ENCODE results near the gene TXN2. TPM values are rescaled to one million over a fixed set of nuclear protein-coding genes. Genes with fewer than 3 reads are reported as not detected.

Gene TXN2
- total RNA-seq, 1 donor = 17.4 TPM

DNA sequence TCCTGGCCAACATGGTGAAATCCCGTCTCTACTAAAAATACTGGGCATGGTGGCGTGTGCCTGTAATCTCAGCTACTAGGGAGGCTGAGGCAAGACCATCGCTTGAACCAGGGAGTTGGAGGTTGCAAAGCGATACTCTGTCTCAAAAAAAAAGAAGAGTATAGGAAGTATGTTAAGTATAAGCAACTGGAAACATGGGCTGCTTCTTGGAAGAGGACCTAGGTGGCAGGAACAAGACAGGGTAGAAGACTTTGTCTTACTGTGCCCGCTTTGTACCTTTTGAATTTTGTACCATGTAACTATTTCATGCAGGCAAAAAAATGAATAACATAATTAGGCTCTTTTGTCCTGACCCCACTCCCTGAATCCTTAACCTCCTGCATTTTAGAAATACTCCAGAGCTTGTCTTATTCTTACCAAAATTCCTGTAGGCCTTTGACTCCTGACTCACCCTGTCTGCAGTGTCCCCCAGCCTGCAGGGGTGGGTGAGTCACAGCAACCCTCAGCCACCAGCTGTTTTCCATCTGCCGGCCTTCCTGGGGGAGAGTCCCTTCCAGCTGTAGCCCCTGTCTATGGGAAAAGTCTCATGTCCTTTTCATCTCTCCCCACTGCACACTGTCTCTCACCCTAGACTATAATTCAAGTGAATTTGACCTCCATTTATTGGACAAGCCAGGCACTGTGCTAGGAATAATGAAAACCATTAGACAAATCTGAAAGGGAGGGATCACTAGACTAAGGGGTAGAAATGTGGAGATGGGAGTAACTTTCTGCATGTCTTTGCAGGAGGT, 41.8 kb downstream of the TXN2 start:
- H3K36me3 ChIP-seq (ENCODE audit: insufficient read depth, low read length) = no peaks in the 10 kb centered on the region
- H3K27ac ChIP-seq (ENCODE audit: low read depth, low read length) = peak overlapping the region; percentile 68
- H3K4me3 ChIP-seq (ENCODE audit: insufficient read depth, low read length) = no peak overlapping the region
- peak overlapping the region; percentile 43 for H3K4me2 ChIP-seq (ENCODE audit: insufficient read depth, low read length)
- H2AFZ ChIP-seq (ENCODE audit: low read length) = no peak overlapping the region
- no peaks in the 10 kb centered on the region for H4K20me1 ChIP-seq (ENCODE audit: insufficient read depth, low read length)
- H3K9me3 ChIP-seq (ENCODE audit: low read depth, low read length) = no peaks in the 10 kb centered on the region
- no peaks in the 10 kb centered on the region for H3K79me2 ChIP-seq (ENCODE audit: insufficient read depth, low read length)
- H3K4me1 ChIP-seq (ENCODE audit: insufficient read depth, low read length) = peaks cover 24% of the 10 kb centered on the region
- TF ChIP-seq, protein P1, sequence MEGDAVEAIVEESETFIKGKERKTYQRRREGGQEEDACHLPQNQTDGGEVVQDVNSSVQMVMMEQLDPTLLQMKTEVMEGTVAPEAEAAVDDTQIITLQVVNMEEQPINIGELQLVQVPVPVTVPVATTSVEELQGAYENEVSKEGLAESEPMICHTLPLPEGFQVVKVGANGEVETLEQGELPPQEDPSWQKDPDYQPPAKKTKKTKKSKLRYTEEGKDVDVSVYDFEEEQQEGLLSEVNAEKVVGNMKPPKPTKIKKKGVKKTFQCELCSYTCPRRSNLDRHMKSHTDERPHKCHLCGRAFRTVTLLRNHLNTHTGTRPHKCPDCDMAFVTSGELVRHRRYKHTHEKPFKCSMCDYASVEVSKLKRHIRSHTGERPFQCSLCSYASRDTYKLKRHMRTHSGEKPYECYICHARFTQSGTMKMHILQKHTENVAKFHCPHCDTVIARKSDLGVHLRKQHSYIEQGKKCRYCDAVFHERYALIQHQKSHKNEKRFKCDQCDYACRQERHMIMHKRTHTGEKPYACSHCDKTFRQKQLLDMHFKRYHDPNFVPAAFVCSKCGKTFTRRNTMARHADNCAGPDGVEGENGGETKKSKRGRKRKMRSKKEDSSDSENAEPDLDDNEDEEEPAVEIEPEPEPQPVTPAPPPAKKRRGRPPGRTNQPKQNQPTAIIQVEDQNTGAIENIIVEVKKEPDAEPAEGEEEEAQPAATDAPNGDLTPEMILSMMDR (IDR thresholded peaks at IDR 0.05; ENCODE audit: extremely low read depth, low read depth, low read length) = no peak
- peak; percentile 99 for DNase-seq (ENCODE audit: insufficient read length, low spot score, missing footprints)
- no peaks in the 10 kb centered on the region for H3K27me3 ChIP-seq (ENCODE audit: insufficient read depth, low read length)

DNA sequence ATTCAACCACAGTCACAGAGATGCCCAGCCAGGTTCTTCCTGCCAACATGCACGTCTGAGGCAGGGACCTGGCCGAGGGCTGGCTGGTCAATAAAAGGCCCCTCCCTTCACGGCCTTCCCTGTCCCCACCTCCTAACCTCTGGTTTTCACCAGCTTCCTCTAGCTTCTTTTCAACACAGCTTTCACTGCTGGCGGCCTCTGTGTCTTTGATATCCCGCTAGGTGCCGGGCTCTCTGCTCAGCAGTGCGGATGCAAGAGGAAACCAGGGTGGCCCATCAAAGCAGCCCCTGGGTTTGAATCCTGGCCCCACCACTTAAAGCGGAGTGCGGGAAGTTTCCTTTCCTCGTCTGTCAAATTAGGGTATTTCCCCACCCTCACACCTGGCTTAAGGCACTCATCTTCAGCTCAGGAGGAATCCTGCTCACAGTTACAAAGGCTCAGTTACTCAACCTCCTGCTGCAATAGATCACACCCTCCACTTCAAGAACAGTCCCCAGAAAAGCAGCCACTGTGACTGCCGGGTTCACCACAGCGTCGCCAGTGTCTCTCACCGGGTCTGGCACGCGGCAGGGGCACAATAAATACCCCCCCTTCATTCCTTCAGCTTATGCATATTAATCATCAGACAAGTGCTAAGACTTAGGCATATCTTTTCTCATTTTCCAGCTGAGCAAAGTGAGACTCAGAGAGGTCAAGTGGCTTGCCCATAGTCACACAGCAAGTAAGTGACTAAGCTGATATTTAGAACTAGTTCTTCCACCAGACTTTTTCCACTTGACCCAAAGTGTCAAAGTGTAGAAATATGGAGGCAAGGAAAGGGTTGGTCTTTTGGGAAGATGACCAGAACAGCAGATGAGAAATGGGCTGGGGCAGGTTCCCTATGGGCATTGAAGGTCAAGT, 45.7 kb downstream of the TXN2 start:
- Histone ChIP-seq H3K27me3 (ENCODE audit: insufficient read depth, low read length) (no peaks in the 10 kb centered on the region), H3K36me3 (ENCODE audit: insufficient read depth, low read length) (no peaks in the 10 kb centered on the region), H4K20me1 (ENCODE audit: insufficient read depth, low read length) (no peaks in the 10 kb centered on the region), H3K4me2 (ENCODE audit: insufficient read depth, low read length) (no peak overlapping the region), H3K4me1 (ENCODE audit: insufficient read depth, low read length) (peaks cover 32% of the 10 kb centered on the region), H3K4me3 (ENCODE audit: insufficient read depth, low read length) (no peak overlapping the region), H3K79me2 (ENCODE audit: insufficient read depth, low read length) (no peaks in the 10 kb centered on the region), H3K27ac (ENCODE audit: low read depth, low read length) (no peak overlapping the region), H2AFZ (ENCODE audit: low read length) (no peak overlapping the region), H3K9me3 (ENCODE audit: low read depth, low read length) (no peaks in the 10 kb centered on the region)
- DNase-seq (ENCODE audit: insufficient read length, low spot score, missing footprints) = peak; percentile 36
- TF ChIP-seq, protein P1 (IDR thresholded peaks at IDR 0.05; ENCODE audit: extremely low read depth, low read depth, low read length) = no peak

DNA sequence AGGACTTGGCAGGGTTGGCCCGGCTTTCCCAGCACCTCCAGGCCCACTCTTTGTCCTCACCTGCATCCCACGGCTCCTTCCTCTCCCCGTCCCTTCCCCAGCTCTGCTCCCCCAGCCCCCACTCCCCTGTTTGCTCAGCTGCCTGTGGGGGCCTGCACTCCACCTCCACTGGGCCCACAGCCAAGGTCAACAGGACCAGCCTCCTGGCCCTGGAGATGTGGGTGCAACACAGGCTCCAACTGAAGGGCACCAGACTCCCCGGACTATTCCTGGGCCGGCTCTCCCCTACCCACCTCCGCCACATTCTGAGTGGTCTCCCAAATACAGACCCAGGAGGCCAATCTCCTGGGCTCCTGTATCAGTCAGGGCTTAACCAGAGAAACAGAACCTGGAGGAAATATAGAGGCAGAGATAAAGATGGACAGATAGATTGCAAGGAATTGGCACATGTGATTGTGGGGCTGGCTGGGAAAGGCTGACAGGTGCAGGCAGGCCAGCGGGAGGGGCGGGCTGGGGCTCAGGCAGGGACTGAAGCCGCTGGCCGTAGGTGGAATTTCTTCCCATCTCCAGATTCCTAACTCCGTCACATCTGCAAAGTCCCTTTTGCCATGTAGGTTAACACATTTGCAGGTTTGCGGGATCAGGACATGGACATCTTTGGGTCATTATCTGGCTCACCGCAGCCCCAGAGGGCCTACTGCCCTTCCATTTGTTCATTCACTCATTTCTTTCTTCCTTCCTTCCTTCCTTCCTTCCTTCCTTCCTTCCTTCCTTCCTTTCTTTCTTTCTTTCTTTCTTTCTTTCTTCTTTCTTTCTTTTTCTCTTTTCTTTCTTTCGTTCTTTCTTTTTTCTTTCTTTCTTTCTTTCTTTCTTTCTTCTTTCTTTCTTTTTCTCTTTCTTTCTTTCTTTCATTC, 47.9 kb downstream of the TXN2 start:
- TF ChIP-seq, protein P1 (IDR thresholded peaks at IDR 0.05; ENCODE audit: extremely low read depth, low read depth, low read length) = no peak
- Histone ChIP-seq H2AFZ (ENCODE audit: low read length) (no peak overlapping the region), H3K4me2 (ENCODE audit: insufficient read depth, low read length) (no peak overlapping the region), H4K20me1 (ENCODE audit: insufficient read depth, low read length) (no peaks in the 10 kb centered on the region), H3K27ac (ENCODE audit: low read depth, low read length) (no peak overlapping the region), H3K27me3 (ENCODE audit: insufficient read depth, low read length) (no peaks in the 10 kb centered on the region), H3K4me1 (ENCODE audit: insufficient read depth, low read length) (peaks cover 16% of the 10 kb centered on the region), H3K79me2 (ENCODE audit: insufficient read depth, low read length) (no peaks in the 10 kb centered on the region), H3K9me3 (ENCODE audit: low read depth, low read length) (no peaks in the 10 kb centered on the region), H3K36me3 (ENCODE audit: insufficient read depth, low read length) (no peaks in the 10 kb centered on the region), H3K4me3 (ENCODE audit: insufficient read depth, low read length) (no peak overlapping the region)
- peak; percentile 62 for DNase-seq (ENCODE audit: insufficient read length, low spot score, missing footprints)

All from osteoblast (primary cell).